GM06990 (cell line): ENCODE measurements around the gene OPCML.

Experiments
- DNase-seq: peaks from one replicate; pipeline ENCODE4 v3.0.0-alpha.2; 2011; ENCODE audit not compliant: insufficient read length; ENCODE audit errors: extremely low read depth
- H3K27me3 ChIP-seq: replicated peaks from 2 replicates; pipeline ENCODE4 v1.6.0; 2011; ENCODE audit warnings: low read length; ENCODE audit not compliant: control insufficient read depth, insufficient read depth
- H3K36me3 ChIP-seq: 2 replicates; pipeline ENCODE4 v1.5.1; 2011; ENCODE audit warnings: low read length; ENCODE audit not compliant: control insufficient read depth, insufficient read depth
- H3K4me3 ChIP-seq: replicated peaks from 2 replicates; pipeline ENCODE4 v1.5.1; 2011; ENCODE audit warnings: low read depth, mild to moderate bottlenecking, control low read depth, low read length
- TF ChIP-seq, protein P1 (sequence below): IDR thresholded peaks from 2 replicates; pipeline ENCODE4 v1.5.1; 2011; ENCODE audit warnings: low read length, control low read depth, mild to moderate bottlenecking, inconsistent platforms; ENCODE audit not compliant: insufficient read depth, poor library complexity, severe bottlenecking

Gene OPCML

DNA sequence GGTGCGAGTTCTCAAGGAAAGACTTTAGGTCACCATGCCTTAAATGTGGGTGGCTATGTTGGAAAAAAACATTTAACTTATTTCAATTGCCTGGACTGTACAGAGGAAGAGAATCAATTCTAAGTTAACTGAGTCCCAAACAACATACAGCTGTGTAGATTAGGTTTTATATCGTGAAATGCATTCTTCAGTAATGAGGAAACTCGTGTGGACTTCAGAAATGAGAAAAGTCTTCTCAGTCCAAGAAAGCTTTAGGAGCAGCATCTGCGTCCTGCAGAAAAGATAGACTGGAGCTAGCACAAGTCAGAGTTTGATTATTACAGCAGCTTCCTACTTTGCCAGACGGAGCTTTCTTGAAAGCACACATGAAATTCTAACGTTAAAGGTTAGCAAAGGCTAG, 673.0 kb downstream of the OPCML start:
- DNase-seq, result no peak
- Histone ChIP-seq H3K36me3 (no peaks in the 10 kb centered on the region), H3K27me3 (no peaks in the 10 kb centered on the region), H3K4me3 (no peak overlapping the region)
- TF ChIP-seq, protein P1, sequence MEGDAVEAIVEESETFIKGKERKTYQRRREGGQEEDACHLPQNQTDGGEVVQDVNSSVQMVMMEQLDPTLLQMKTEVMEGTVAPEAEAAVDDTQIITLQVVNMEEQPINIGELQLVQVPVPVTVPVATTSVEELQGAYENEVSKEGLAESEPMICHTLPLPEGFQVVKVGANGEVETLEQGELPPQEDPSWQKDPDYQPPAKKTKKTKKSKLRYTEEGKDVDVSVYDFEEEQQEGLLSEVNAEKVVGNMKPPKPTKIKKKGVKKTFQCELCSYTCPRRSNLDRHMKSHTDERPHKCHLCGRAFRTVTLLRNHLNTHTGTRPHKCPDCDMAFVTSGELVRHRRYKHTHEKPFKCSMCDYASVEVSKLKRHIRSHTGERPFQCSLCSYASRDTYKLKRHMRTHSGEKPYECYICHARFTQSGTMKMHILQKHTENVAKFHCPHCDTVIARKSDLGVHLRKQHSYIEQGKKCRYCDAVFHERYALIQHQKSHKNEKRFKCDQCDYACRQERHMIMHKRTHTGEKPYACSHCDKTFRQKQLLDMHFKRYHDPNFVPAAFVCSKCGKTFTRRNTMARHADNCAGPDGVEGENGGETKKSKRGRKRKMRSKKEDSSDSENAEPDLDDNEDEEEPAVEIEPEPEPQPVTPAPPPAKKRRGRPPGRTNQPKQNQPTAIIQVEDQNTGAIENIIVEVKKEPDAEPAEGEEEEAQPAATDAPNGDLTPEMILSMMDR, result no peak

DNA sequence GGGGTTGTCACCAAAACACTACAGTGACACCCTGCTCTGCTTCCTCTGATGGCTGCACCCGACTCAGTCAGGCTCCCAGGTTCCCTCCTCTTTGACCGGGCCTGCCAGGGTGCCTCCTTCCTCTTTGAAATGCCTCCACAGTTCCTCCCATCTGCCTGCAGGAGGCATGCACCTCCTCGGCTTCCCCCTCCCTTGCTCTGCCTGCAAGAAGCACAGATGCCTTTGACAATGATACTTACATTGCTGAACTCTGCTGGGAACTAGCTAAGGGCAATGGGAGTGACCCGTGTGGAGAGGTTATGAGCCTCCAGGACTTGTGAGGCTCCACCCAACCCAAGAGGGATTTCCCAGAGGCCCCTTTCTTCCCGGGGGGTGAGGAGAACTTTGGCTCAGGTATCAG, 674.1 kb downstream of the OPCML start:
- TF ChIP-seq, protein P1, result no peak
- Histone ChIP-seq H3K27me3 (no peaks in the 10 kb centered on the region), H3K36me3 (no peaks in the 10 kb centered on the region), H3K4me3 (no peak overlapping the region)
- no peak for DNase-seq

DNA sequence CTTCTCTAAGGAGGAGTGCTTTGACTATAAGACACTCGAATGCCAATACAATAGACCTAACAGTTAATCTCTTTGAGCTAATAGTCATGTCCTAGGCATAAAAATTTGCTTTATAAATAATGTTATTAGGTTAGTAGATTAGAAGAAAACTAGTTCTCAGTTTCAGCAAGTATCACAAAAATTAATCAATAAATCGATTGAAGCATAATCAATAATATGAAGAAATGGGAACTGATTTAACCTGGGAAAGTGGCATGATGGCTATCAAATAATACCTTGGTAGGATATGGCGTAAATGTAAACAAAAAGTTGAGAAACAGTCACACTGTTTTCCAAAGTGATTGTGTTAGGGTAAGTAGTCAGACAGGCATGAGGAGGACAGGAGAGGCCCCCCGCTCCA, 676.3 kb downstream of the OPCML start:
- Histone ChIP-seq H3K36me3 (no peaks in the 10 kb centered on the region), H3K27me3 (no peaks in the 10 kb centered on the region), H3K4me3 (no peak overlapping the region)
- TF ChIP-seq, protein P1, result no peak
- no peak for DNase-seq

DNA sequence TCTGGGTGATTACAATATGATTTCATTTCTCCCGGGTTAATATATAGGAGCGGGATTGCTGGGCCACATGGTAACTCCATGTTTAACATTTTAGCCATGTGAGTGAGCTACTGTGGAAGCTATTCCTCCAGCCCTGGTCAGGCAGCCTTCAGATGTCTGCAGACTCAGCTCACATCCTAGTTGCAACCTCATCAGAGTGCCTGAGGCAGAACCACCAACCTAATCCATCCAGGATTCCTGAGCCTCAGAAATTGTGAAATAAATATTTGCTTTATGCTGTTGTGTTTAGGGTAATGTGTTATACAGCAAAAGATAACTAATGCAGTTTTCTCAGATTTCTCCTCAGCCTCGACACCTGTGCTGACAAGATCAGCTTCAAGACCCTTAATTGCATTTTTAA, 676.8 kb downstream of the OPCML start:
- H3K4me3 ChIP-seq, result no peak overlapping the region
- TF ChIP-seq, protein P1, result no peak
- DNase-seq, result no peak
- no peaks in the 10 kb centered on the region for H3K36me3 ChIP-seq
- no peaks in the 10 kb centered on the region for H3K27me3 ChIP-seq

DNA sequence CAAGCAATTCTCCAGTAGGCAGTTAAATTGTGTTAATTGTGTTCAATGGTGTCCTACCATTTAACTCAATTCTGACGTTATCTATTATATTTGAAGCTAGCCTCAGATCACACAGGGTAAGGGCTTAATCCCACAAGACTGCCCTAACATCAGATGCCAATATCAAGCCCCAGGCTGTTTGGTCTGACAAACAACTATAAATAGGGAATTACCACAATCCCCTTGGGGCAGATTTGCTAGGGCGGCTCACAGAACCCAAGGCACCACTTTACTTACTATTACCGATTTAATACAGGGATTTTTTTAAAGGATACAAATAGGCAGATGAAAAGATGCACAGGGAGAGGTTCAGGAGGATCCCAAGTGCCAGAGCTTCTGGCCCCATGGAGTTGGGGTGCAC, 678.4 kb downstream of the OPCML start:
- TF ChIP-seq, protein P1, result no peak
- no peak for DNase-seq
- Histone ChIP-seq H3K36me3 (no peaks in the 10 kb centered on the region), H3K27me3 (no peaks in the 10 kb centered on the region), H3K4me3 (no peak overlapping the region)

DNA sequence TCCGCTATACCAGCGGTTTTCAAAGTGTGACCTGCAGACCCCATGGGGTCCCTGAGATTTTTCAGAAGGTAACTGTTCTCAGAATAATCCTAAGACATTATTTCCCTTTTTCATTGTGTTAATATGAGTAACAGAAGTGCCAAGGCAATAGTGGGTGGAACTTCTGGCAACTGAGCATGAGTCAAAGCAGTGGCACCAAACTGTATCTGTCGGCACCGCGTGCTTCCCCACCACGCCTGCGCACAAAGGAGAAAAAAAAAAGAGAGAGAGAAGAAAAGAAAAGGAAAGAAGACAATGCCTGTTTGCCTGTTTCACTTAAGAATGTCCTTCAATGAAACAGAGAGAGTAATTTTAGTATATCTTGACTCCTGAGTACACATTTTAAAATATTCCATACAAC, 679.9 kb downstream of the OPCML start:
- DNase-seq, result no peak
- H3K27me3 ChIP-seq, result no peaks in the 10 kb centered on the region
- no peak overlapping the region for H3K4me3 ChIP-seq
- TF ChIP-seq, protein P1, result no peak
- H3K36me3 ChIP-seq, result no peaks in the 10 kb centered on the region
